Activated CD8-positive, alpha-beta memory T cell treated with anti-CD3 and anti-CD28 coated beads for 1 hour (primary cell): Measurements from ENCODE around the gene ZBTB20.

Experiments used
- DNase-seq, 2 donors: peaks; one replicate each; pipeline ENCODE4 v3.0.0-alpha.2; 2020; ENCODE audit warnings: low read depth in 1 of 2; ENCODE audit errors: extremely low read depth in 1 of 2

ZBTB20 gene

DNA sequence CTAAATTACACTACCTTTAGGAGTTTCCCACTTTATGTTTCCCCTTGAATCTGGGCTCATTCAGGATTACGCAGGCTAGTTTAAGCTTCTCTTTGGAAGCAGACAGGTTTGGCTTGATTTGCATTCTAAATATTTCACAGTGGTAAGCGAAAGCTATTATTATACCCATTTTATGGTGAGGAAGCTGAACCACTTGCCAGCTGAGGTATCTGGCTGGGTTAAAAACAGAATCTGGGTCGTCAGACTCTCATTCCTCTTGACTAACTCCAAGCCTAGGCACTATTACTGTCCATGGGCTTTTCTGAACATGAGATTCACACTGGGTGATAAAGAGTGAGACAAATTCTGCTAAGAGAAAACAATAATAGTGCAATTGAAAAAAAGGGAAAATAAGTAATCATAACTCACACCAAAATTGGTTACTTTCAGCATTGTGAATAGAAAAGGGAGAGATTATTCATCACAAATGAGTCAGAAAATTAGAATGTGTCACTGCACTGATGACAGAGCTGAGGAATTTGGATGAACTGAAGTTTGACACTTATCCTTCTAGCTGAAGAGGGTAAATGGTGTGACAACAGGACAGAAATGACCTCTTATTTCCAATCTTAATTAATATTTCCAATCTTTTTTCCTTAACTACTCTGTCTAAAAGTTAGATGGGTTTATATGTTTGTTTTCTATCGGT lies 642.0 kb downstream of the ZBTB20 start:
- DNase-seq = no peak

- no peak for DNase-seq
These were observed 644.9 kb downstream of the ZBTB20 start for GRCh38 chr3:114502204-114502603.

DNA sequence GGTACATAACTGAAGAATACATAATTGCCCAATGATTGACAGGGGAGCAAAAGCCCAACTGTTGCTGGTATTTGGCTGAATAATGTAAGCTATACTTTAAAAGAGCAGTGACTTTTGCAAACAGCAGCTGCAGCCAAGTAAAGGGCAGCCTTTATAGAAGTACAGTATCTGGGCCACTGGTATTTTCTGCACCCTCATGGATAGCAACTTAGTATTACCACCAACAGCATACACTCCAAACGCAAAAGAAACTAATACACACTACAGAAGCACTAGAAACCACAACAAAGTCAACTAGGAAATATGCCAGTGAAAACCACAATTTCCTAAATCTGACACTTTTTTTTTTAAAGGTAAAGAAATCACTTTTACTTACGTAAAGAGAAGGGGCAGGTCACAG lies 647.1 kb downstream of the ZBTB20 start:
- DNase-seq = no peak

- no peak for DNase-seq
These were observed 648.3 kb downstream of the ZBTB20 start for GRCh38 chr3:114498539-114499370.

- no peak for DNase-seq
These were observed 650.2 kb downstream of the ZBTB20 start for GRCh38 chr3:114496874-114497273.

DNA sequence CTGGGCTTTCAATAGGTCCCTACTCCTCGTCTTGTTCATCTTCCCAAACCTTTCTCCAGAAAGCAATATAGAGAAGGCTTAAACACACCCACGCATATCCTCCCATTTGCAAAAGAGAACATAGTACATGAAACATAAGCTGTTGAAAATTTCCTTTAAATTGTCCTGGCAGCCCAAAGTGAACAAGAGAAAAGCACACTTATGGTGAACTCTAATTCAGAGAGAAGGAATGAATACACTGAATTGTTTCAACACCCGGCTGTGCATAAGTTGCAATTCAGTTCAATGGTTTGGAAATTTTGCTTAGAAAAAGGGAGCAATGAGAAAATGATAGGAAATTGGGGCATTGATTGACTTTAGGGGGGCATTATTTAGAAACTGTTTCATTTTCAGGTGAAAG lies 650.6 kb downstream of the ZBTB20 start:
- no peak for DNase-seq

GRCh38 chr3:114496021-114496434 lies 651.1 kb downstream of the ZBTB20 start:
- DNase-seq = no peak

DNA sequence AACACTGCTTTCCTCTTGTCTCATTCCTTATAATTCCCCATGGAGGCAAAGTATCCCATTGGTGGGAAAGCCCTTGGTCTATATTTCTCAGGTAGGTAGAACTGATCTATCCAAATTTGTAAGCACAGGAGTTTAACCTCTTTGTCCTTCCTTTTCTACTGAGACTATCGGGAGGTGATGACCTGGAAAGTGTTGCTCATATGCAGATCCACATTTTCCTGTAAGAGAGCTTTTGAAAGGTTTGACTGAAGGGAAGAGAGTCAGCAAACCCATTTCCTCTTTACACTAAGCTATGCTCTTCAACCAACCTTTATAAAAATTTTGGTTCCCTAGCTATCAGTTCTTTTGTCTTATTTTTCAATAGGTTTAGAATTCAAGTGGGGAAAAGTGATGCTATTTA lies 652.6 kb downstream of the ZBTB20 start:
- DNase-seq = no peak

- no peak for DNase-seq
These were observed 656.3 kb downstream of the ZBTB20 start for GRCh38 chr3:114490829-114491228.

DNA sequence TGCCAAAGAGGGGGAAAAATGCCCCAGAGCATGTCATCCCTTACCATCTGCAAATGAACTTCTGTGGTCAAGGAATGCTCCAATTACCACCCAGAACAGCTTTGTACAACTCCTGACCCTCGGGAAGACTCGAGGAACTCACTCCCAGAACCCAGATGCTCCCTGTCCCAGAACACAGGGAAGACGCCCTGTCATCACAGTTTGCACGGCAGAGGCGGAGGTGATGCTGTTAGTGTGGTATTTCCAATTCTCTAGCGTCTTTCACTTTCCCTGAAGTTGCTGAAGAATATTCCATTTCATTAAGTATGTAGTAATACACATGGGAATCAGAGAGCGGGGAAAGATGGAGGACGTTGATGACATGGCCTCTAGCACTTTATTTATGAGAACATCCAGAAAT lies 659.6 kb downstream of the ZBTB20 start:
- no peak for DNase-seq

GRCh38 chr3:114484919-114485318 lies 662.2 kb downstream of the ZBTB20 start:
- DNase-seq = no peak

- DNase-seq = no peak
These were observed 666.0 kb downstream of the ZBTB20 start for GRCh38 chr3:114481113-114481512.

DNA sequence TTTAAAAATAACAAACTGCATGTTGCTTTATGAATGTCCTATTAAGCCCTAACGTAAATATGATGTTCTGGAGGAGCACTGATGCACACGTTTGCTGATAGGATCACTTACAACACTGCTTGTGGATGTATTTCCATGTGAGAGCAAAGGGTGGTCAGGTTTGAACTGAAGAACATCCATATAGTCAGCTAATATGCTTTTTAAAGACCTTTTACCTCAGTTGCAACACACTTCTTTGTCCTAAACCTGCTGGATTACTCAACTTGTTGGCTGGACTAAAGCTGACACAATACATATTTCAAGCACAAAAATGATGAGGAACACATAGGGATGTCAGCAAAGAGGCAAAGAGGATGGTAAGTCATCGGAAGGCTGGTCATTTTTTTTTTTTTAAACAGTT lies 666.6 kb downstream of the ZBTB20 start:
- DNase-seq = no peak

GRCh38 chr3:114478801-114479200 lies 668.3 kb downstream of the ZBTB20 start:
- no peak for DNase-seq

DNA sequence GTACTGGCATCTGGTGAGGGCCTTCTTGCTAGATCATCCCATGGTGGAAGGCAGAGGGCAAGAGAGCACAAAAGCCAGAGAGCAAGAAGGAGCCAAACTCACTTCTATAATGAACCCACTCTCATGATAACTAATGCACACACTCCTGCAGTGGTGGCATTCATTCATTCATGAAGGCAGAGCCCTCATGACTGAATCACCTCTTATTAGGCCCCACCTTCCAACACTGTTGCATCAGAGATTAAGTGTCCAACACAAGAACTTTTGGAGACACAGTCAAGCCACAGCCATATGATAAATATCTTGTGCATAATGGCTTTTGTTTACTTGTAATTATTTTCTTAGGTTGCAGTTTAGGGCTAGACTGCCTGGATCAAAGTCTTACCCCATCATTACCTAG lies 670.6 kb downstream of the ZBTB20 start:
- no peak for DNase-seq

DNA sequence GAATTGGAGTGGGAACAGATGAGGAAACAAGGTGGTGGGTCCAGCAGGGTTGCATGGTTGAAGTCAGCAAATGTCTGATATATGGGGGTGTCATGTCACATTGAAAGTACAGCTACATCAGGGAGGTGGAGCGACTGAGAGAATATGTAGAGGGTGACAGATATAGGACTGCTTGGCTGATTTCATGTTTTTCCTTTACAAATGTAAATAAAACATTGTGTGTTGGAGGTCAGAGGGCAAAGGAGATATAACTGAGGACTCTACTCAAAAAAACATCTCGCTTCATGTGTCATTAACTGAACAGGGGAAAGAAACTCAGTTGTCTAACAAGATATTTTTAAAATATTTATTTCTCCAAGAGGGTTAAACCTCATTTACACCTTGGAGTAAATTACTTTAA lies 675.6 kb downstream of the ZBTB20 start:
- no peak for DNase-seq

- no peak for DNase-seq
These were observed 678.0 kb downstream of the ZBTB20 start for GRCh38 chr3:114469070-114469469.

DNA sequence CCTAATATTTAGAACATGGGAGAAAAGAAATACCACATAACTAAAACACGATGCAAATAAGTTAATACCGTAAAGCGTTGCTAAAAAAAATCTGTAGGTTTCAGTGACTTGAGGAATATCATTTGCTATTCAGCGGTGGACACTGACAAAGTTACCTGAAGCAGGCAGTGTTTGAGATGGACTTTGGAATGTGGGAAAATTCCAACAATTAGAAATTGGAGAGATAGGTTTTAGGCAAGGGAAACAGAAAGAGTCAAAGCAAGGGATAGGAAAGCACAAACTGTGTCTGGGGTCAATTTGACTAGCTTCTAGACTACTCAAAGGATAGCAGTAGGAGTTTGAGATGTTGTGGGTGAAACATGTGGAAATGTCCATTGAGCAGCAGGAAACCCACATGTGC lies 680.3 kb downstream of the ZBTB20 start:
- DNase-seq = no peak

DNA sequence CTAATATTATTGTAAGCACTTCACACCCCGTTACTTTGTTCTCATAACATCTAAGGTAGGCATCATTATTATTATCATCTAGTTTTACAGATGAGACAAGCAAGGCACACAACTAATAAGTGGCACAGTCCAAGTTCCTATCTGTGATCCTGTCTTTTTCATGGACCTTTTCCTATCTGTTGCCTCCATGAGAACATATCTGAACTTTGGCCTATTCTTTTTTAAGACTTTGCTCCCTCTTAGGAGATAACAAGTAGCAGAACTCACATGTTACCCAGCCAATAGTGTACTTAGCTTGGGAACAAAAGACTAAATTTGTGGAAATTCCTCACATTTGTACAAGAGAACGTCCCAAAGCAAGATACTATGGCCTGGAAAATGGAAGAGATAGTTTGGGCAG lies 680.8 kb downstream of the ZBTB20 start:
- no peak for DNase-seq

- DNase-seq = no peak
These were observed 682.5 kb downstream of the ZBTB20 start for GRCh38 chr3:114464548-114464947.

- DNase-seq = no peak
These were observed 684.3 kb downstream of the ZBTB20 start for GRCh38 chr3:114462750-114463149.

DNA sequence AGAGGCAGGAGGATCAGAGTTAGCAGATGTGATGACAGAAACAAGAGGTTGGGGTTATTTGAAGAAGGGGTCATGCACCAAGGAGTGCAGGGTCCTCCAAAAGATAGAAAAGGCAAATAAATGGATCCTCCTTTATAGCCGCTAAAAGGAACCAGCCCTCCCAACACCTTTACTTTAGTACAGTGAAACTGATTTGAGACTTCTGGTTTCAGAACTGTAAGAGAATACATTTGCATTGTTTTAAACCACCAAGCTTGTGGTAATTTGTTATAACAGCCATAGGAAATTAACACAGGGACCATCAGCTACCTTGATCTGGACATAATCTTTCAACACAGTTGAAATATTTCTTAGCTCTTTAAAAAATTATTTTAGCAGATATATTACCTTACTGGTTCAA lies 686.6 kb downstream of the ZBTB20 start:
- DNase-seq = no peak
